Measurements from ENCODE around the gene TNXB.

TNXB gene, protein sequence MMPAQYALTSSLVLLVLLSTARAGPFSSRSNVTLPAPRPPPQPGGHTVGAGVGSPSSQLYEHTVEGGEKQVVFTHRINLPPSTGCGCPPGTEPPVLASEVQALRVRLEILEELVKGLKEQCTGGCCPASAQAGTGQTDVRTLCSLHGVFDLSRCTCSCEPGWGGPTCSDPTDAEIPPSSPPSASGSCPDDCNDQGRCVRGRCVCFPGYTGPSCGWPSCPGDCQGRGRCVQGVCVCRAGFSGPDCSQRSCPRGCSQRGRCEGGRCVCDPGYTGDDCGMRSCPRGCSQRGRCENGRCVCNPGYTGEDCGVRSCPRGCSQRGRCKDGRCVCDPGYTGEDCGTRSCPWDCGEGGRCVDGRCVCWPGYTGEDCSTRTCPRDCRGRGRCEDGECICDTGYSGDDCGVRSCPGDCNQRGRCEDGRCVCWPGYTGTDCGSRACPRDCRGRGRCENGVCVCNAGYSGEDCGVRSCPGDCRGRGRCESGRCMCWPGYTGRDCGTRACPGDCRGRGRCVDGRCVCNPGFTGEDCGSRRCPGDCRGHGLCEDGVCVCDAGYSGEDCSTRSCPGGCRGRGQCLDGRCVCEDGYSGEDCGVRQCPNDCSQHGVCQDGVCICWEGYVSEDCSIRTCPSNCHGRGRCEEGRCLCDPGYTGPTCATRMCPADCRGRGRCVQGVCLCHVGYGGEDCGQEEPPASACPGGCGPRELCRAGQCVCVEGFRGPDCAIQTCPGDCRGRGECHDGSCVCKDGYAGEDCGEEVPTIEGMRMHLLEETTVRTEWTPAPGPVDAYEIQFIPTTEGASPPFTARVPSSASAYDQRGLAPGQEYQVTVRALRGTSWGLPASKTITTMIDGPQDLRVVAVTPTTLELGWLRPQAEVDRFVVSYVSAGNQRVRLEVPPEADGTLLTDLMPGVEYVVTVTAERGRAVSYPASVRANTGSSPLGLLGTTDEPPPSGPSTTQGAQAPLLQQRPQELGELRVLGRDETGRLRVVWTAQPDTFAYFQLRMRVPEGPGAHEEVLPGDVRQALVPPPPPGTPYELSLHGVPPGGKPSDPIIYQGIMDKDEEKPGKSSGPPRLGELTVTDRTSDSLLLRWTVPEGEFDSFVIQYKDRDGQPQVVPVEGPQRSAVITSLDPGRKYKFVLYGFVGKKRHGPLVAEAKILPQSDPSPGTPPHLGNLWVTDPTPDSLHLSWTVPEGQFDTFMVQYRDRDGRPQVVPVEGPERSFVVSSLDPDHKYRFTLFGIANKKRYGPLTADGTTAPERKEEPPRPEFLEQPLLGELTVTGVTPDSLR (N-terminal part only)

GRCh38 chr6:32109114-32109764 lies at the start of gene TNXB:
Gene TNXB (minus strand): TSS chr6:32109338. CDS start chr6:32098198, 11,140 bp downstream.
- no peak for DNase-seq (ENCODE audit: low read depth)

- DNase-seq (ENCODE audit: low read depth) = no peak
Measured at GRCh38 chr6:32158052-32158451, 48.9 kb upstream of the TNXB start.

DNA sequence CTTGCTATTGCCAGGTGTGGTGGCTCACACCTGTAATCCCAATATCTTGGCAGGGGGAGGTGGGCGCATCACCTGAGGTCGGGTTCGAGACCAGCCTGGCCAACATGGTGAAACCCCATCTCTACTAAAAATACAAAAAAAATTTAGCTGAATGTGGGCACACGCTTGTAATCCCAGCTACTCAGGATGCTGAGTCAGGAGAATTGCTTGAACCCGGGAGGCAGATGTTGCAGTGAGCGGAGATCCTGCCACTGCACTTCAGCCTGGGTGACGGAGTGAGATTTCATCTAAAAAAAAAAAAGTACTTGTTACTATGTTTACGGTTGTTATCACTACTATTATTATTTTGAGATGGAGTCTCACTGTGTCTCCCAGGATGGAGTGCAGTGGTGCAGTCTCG lies 47.8 kb upstream of the TNXB start:
- DNase-seq (ENCODE audit: low read depth) = no peak

- peak; percentile 13 for DNase-seq (ENCODE audit: low read depth)
Measured at GRCh38 chr6:32154514-32155161, 45.5 kb upstream of the TNXB start.

DNA sequence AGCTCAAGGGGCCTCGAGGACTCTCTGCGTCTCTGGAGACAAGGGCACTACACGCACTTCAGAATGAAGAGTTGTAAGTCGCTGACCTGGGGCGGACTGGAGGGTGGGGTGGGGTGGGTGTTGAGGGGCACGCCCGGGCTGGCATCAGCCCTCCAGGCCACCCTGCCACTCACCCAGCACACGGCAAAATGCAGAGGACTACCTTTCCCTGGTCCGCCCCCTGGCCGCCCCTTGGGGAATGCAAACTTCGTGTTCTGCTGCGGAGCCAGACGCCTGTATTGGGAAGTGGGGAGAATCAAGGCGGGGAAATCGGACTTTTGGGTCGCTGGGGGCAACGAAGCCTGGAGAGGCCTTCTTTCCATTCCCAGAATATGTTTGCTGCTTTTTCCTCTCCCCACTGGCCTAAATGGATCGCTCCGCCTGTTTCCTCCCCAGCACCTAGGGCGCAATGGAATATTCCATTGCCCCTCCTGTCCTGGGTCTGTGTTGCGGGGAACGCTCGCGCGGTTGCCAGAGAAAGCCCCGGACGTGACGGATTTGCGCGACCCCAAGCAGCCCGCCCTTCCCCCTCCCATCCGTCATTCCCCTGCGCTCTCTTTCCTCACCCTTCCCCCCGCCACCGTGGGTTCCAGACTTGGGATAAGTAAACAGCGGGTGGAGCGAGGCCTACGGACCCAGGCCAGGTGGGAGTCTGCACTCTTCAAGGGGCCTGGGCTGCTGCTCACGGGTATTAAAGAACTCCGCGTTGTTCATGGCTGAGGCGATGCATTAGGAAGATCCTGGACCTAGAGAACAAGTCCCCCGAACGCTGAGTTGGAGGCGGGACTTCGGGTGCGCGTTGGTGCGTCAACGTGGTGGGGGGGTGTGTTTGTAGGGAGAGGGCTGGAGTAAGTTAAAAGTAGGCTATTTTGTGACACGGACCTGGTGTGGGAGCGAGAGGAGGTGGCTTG lies 44.7 kb upstream of the TNXB start, which contains the start of gene PPT2:
TSS of gene PPT2 (plus strand) at position 578 of the 950 bp plus-strand sequence. CDS start 454 bp downstream, outside the sequence.
- DNase-seq (ENCODE audit: low read depth) = peak; percentile 62

DNA sequence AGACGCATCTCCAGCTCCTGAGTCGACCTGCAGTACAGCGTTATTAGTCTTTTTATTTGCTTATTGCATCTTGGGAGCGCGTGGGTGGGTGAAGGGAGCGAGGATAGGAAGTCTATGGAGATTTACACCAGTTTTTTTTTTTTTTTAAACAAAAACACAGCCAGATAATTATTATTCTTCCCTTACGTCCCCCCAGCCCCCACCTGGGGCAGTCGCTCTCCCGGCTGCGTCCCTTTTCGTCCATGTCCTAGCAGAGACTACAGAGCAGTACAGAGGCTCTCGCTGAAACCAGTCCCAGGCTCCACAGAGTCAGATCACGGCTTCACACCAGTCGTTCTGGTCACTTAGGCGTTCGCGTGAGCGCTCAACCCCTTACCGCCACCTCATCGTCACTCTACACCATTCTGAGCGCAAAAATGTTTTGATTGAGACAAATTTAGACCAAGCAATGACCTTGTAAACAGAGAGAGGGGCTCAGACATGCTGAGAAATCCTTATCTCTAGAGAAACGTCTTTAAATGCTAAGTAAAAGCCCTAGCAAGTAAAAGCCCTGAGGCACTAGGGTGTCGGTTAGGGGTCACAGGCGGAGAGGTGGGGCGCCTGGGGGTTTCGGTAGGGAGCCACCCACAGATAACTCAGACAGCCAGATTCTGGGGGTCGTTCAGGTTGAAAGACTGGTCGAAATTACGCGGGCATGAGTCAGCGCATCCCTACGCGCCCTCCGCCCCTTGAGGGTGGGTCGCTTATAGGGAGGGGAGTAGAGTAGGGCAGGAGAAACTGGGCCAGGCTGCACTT lies 43.8 kb upstream of the TNXB start:
- no peak for DNase-seq (ENCODE audit: low read depth)

- no peak for DNase-seq (ENCODE audit: low read depth)
Measured at GRCh38 chr6:32151863-32152768, 43.0 kb upstream of the TNXB start, which contains the start of gene PRRT1. Gene PRRT1 (minus strand): TSS chr6:32151939. CDS start chr6:32151827, 112 bp downstream.

DNA sequence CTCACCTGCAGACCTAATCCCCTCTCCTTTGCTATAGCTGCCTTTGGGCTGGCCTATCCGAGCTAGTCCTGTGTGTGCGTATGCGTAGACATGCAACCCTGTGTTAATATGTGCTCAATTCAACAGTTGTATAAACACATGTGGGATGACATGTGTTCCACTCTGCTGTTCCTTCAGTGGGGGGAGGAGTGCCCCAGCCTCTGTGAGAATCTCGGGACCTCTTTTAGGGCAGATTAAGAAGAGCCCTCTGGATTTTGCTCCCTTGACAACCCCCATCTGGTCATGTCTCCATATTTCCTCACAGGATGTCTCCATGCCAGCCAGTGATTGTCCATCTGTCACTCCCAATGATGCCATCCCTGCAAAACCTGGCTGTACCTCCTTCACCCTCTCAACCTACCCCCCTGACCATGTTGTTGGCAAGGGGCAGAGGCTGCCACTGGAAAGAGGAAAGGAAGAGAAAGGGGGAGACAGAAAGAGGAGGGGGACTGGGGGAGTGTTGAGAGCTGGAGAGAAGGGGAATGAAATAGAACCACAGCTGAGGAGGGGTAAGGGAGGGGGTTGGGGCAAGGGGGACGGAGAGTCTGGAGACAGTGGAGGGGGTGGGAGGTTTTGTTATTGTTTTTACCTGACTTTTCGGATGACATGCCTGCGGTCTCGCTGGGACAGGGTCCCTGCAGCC lies 42.2 kb upstream of the TNXB start:
- DNase-seq (ENCODE audit: low read depth) = no peak

DNA sequence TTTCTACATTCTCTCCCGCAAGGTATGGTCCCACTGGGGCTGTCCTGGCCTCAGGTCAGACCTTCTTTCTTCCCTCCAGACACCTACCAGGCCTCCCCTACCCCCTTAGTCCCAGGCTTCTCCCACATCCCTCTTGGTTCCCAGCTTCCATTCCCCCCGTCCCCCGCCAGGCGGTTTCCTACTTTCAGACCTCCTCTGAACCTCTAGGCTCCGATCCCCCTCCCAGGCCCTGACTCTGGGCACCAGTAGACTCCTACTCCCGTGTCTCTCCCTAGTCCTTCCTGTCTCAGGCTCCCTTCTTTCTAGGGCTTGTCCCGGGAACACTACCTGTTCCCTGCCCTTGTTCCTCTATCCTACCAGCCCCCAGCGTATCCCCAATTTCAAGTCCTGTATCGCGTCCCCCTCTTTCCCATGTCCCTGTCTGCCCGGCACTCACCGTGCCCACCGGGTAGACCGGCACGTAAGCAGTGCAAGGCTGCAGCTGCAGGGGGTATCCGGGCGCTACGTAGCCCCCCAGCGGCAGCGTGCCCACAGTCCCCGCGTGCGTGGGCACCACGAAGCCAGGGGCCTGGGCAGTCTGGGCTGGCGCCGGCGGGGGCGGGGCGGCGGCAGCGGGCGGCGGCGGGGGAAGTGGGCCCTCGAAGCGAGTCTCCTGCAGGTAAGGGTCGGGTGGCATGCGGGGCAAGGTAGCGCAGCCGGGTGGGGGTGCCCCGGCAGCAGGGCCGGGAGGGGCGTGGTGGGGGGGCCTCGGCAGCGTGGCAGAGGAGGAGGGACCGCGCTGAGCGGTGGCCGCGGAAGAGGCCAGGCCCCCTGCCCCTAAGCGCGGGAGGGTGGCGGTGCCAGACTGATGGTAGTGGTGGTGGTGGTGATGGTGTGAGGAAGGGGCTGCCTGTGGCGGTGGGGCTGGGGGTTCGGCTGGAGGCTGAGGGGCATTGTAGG lies 41.1 kb upstream of the TNXB start:
- DNase-seq (ENCODE audit: low read depth) = no peak

DNA sequence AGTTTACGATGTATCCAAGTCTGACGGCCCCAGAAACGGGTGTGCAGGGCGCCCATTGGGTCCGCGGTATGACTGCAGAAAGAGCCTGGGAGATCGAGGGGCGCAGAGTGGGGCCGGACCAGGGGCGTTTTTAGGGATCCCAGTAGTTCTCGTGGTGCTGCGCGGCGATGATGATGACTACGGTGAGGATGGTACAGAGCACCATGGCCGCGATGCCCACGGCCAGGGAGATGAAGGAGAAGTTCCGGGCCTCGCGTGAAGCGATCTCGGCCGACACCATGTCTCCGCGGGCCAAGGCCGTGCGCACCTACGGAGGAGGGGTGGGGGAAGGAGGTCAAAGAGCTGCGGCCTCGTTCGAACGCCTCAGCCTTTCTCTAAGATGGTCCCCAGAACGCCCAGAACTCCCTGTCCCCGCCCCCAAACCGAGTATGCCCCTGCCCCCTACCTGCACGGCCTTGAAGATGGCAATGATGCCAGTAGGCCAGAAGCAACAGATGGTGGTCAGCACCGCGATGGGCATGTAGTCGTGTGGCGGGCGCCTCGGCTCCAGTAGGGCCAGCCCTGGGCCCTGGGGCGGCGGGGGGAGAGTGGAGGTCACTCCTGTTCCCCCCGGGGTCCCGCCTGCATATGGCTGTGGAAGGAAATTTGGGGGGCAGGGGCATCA lies 40.1 kb upstream of the TNXB start:
- no peak for DNase-seq (ENCODE audit: low read depth)

- peak; percentile 32 for DNase-seq (ENCODE audit: low read depth)
Measured at GRCh38 chr6:32148289-32149091, 39.4 kb upstream of the TNXB start.

- DNase-seq (ENCODE audit: low read depth) = no peak
Measured at GRCh38 chr6:32147401-32148132, 38.4 kb upstream of the TNXB start.

DNA sequence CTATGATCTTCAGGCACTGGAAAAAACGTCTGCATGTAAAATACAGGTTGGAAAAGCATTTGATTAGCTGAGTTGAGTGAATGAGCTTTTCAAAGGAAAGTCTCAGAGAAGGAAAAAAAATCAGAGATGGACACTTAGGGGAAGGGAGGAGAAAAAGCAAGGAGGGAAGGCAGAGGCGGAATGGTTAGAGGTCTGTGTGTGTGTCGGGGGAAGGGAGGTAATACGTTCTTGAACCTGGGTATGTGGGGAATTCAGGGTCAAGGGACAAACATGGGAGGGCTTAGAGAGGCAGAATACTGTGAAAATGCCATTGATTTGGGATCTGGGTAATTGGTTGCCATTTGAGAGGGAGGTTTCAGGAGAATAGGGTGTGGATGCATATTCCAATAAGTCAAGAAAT lies 37.5 kb upstream of the TNXB start:
- DNase-seq (ENCODE audit: low read depth) = no peak

GRCh38 chr6:32146287-32146686 lies 37.1 kb upstream of the TNXB start:
- no peak for DNase-seq (ENCODE audit: low read depth)

Data from stimulated activated CD8-positive, alpha-beta memory T cell treated with anti-CD3 and anti-CD28 coated beads, Interleukin-15, amount 100 ng/mL, for 24 hours (primary cell).